Right ventricle myocardium superior (tissue), 1 donor: Measurements from ENCODE around the gene FAM98C. TPM values are rescaled to one million over a fixed set of nuclear protein-coding genes. Genes with fewer than 3 reads are reported as not detected.

Experiments
- ATAC-seq: fragments of 200-7000 bp; cut with Tn5 transposase; one replicate; pipeline ENCODE4 v1.9.1; 2020; ENCODE audit warnings: mild to moderate bottlenecking; ENCODE audit not compliant: poor library complexity
- DNase-seq: peaks from one replicate; pipeline ENCODE4 v3.0.0-alpha.2; 2020
- intact Hi-C: fragments of 100-400 bp; cut with DNase I; formaldehyde crosslinking; loops from one replicate; pipeline ENCODE4 v1.11.2; 2022
- total RNA-seq: library from RNA; stranded (reverse); fragmentation: NEBNext Ultra II Directional; extraction: Animal tissue kit (Norgen Biotek cat#: 25700); gene quantifications from one replicate; pipeline ENCODE4 v1.2.1, GENCODE V29; 2021
- donor health status: DM: no; HTN: yes; CAD: no; lungs with severe emphysema.

FAM98C gene
- total RNA-seq, 1 donor from 2014 or later, result 10.5 TPM

DNA sequence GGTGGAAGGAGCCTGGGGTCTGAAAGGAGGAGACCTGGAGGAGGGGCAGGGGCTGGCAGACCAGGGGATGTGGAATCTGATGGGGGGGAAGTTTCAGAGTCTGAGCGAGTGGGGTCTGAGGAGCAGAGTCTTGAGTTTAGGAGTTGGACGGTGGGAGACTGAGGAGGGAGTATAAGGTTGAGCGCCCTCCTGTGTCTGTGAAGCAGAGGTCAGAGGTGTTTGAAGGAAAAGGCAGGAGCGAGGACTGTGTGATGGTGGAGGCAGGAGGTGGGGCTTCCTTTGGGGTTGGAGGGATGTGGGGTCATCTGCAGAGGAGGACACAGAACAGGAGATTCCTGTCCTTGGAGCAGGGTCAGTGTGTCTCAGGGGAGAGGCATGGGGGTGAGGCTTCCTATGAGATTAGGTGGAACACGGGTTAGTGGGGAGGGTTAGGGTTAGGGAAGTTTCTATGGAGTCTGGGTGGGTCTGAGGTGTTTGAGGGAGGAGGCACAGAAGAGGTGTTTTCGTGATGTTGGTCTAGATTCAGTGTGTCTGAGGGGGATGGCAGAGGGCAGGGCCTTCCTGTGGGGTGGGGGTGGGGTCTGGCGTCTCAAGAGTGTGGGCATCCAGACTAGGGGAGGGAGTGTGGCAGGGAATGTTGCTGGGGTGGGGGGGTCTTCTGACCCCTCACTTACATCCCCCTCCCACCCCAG is 38.9 kb downstream of the FAM98C start:
- intact Hi-C loops, result no loop called here
- no peak for DNase-seq
- ATAC-seq, result no peak

DNA sequence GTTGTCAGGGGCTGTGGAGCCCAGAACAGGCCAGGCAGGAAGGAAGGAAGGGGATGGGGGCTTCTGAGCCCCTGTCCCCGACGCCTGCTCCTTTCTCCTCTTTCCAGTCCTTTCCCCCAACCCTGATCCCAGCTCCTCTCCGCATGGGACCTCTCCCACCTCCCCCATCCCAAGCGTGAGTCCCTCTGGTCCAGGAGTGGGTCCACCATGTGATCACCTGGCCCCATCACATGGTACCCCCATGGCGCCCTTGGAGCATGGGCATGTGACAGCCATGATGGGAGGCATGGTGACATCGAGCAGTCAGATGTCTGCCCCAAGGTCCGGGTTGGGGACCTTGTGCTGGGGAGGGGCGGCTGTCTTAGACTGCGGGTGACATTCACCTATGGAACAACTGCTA is 39.8 kb downstream of the FAM98C start:
- no peak for ATAC-seq
- intact Hi-C loops, result no loop called here
- DNase-seq, result no peak

DNA sequence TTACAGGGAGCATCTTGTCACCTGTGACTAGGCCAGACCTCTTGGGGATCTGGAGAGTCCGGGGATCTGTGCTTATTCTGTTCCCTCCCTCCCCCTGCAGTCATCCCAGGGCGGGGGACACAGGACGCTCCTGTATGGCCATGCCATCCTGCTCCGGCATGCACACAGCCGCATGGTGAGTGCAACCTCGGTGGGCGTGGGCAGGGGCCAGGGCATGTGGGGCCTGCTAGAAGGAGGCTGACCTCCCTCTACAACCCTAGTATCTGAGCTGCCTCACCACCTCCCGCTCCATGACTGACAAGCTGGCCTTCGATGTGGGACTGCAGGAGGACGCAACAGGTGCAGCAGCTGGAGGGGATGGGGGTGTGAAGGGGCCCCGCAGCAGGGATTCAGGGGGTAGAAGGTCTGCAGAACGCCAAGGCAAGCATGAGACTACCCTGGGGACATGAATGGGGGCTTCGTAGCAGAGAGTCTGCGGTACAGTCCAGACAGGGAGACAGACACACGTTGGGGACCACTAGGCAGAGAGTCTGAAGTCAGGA is 40.6 kb downstream of the FAM98C start:
- intact Hi-C loops, result no loop called here
- no peak for ATAC-seq
- DNase-seq, result no peak

DNA sequence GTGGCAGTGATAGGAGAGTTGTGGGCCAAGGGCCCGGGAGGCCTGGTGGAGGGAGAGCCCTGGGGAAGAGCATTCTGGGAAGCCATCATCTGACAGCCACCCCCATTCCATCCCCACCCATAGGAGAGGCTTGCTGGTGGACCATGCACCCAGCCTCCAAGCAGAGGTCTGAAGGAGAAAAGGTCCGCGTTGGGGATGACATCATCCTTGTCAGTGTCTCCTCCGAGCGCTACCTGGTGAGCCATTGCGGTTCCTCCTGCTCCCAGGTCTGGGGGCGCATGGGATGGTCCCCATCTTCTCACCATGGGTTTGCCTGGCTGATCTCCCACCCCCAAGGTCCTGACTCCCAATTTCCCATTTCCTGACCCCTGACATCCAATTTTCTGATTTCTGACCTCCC is 41.1 kb downstream of the FAM98C start:
- intact Hi-C loops, result no loop called here
- no peak for DNase-seq
- no peak for ATAC-seq

DNA sequence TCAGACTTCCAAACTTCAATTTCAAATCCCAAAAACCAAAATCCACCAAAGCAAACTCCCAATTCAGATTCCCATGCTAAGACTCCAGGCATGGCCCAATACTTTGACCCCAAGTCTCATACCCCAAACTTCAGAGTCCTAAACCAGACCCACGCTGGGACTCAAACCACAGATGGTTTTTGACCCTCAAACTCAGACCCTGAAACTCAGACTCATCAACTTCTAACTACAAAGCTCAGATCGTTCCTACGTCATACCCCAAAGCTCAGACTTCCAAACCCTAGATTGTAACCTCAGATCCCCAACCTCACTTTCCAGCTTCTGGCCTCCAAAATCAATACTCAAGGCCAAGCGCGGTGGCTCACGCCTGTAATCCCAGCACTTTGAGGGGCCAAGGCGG is 42.5 kb downstream of the FAM98C start:
- no peak for DNase-seq
- intact Hi-C loops, result no loop called here
- no peak for ATAC-seq

DNA sequence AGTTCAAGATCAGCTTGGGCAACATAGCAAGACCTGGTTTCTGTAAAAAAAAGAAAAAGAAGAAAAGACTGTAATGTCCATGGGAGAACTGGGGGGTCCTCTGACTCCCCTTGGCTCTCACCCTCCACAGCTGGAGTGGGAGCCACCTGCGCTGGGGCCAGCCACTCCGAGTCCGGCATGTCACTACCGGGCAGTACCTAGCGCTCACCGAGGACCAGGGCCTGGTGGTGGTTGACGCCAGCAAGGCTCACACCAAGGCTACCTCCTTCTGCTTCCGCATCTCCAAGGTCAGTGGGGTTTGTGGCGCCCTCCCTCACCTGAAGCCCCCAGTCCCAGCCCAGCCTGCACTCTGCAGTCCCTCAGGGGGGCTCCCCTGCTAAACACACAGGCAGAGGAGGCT is 45.3 kb downstream of the FAM98C start:
- no peak for ATAC-seq
- no peak for DNase-seq
- intact Hi-C loops, result no loop called here

DNA sequence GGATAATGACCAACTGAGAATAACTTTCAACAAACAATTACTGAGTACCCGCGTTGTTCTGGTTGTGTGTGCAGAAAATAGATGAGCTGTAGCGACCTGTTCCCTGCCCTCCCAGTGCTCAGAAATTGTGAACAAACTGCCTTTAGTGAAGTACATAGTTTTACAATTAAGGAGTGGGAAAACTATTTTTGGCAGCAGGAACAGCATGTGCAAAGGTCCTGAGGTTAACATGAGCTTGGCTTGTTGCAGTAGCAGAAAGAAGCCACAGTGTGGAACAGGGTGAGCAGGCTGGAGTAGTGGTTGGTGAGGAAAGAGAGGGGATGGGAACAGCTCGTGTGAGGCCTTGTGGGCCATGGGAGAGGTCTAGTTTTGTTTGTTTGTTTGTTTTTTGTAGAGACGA is 46.6 kb downstream of the FAM98C start:
- ATAC-seq (no peak), DNase-seq (no peak)
- intact Hi-C loops, result no loop called here

DNA sequence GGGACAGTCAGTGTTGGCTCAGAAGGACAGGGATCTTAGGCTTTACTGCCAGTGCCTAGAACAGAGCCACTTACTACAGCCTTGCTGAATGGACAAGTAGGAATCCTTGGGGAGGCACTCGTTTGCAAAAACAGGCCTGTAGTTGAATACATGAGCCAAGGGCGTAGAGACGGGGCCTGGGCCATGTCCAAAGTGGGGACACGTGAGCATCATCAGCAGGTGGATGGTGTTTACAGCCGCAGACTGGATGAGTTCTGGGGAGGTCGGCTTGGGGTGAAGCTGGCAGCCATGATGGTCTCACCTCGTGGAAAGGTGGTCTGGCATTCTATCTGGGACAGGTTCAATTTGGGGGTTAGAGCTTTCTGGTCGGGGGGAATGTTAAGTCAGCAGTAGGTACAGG is 48.1 kb downstream of the FAM98C start:
- ATAC-seq, result no peak
- no peak for DNase-seq
- intact Hi-C loops, result no loop called here

DNA sequence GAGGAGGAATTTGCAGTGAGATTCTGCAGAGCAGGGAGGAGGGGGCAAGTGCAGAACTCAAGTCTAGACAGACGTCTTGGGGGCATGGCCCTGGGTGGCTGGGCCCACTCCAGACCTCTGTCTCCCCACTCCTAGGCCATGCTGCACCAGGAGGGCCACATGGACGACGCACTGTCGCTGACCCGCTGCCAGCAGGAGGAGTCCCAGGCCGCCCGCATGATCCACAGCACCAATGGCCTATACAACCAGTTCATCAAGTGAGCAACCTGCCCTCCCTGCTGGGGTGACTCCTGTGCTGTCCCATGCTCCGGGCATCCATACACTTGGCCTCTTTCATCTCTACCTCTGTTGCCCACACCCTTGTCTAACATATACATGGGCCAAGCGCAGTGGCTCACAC is 48.7 kb downstream of the FAM98C start:
- ATAC-seq, result no peak
- intact Hi-C loops, result no loop called here
- no peak for DNase-seq

DNA sequence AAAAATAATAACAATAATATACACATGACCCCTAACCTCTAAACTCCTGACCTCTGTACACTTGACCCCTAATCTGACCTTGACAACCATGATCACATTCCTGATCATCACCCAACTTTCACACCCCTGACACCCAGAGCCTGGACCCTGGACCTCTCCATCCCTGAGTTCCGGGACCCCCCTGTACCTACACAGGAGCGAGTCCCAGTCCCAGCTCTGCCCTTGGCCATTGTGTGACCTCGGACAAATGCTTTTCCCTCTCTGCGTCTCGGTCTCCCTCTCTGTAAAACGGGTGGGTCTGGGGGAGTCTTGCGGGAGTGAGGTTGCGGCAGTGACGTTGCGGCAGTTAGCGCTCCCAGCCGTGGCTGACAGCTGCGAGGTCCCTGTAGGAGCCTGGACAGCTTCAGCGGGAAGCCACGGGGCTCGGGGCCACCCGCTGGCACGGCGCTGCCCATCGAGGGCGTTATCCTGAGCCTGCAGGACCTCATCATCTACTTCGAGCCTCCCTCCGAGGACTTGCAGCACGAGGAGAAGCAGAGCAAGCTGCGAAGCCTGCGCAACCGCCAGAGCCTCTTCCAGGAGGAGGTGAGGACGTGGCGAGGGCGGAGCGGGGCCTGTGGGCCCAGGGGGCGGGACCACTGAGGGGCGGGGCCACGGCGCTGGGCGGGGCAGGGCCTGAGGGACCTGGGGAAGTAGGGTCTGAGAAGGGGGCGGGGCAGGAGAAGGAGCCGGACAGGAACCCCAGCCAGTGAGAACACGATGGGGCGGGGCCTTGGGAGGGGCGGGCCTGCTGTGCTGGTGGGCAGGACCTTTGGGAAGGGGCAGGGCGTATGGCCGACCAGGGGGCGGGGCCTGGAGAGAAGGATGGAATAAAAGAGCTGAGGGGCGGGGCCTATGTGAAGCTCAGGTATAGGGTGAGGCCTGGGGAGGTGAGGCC is 49.8 kb downstream of the FAM98C start:
- no peak for DNase-seq
- ATAC-seq, result no peak
- intact Hi-C loops, result no loop called here

DNA sequence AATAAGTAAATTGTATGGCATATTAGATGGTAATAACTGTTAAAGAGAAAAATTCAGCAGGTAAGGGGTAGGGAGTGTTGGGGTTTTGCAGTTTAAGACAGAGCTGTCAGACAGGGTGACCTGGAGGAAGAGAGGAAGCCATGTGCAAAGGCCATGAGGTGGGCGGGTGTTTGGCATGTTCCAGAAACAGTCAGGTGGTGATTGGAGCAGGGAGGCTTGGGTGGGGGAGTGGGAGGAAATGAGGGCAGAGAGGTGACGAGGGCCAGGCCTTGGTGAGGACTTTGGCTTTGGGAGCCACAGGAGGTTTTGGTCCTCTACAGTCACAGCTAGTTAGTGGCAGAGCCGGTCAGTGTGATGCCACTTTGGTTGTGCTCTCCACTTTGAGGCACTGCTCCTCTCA is 50.7 kb downstream of the FAM98C start:
- no peak for ATAC-seq
- intact Hi-C loops, result no loop called here
- no peak for DNase-seq

DNA sequence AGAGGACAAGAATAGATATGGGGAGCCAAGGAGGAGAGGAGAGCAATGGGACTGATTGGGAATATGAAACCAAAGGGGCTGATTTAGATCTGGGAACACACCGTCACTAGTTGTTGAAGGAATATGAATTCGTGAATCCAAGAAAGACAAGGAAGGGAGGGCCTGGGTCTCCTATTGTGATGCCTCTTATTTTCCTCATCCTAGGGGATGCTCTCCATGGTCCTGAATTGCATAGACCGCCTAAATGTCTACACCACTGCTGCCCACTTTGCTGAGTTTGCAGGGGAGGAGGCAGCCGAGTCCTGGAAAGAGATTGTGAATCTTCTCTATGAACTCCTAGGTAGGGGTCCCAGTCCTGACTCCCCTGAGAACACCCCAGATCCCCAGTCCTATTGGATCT is 52.1 kb downstream of the FAM98C start:
- DNase-seq (no peak), ATAC-seq (no peak)
- intact Hi-C loops, result no loop called here

DNA sequence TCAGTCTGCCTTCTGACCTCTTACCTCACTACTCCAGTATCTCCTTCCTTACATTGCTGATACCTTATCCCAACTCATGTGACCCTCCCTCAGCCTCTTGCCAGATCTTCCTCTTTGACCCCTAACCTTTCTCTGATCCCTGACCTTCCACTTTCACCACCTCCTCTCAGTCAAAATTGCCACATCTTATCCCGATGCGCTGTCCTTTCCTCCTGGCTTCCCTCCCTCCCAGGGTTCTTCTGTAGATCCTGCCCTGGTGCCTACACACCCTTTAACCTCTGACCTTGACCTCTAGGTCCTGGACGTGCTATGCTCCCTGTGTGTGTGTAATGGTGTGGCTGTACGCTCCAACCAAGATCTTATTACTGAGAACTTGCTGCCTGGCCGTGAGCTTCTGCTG is 54.3 kb downstream of the FAM98C start:
- no peak for ATAC-seq
- intact Hi-C loops, result no loop called here
- DNase-seq, result no peak

DNA sequence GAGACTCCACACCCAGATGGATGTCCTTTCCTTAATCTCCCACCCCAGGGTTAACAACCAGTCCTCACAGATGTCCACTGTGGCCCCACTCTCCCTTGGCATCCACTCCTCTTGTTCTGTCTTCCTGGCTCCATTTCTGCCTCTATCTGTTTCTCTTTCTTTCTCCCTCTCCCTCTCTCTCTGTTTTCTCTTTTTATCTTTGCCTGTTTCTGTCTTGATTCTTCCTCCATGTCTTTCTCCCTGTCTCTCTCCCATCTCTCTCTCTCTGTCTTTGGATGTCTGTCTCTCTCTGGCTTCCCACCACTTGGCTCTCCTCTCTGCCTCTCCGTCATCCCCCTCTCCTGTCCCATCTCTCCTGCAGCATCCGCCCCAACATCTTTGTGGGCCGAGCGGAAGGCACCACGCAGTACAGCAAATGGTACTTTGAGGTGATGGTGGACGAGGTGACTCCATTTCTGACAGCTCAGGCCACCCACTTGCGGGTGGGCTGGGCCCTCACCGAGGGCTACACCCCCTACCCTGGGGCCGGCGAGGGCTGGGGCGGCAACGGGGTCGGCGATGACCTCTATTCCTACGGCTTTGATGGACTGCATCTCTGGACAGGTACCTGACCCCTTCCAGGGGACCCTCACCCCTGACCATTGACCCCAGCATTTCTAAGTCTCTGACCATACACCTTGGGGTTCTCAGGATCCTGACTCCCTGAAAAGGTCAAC is 55.0 kb downstream of the FAM98C start:
- DNase-seq (no peak), ATAC-seq (no peak)
- intact Hi-C loops, result no loop called here

Other genes starting within 250 kb of the FAM98C start
- gene DPF1, start 178.9 kb upstream of the FAM98C start, total RNA-seq, result not detected
- 31.1 TPM for gene PPP1R14A, start 146.7 kb upstream of the FAM98C start, total RNA-seq
- gene SPINT2, start 138.5 kb upstream of the FAM98C start, total RNA-seq, result 8.7 TPM
- gene C19orf33, start 98.8 kb upstream of the FAM98C start, total RNA-seq, result 5.6 TPM
- gene YIF1B, start 87.1 kb upstream of the FAM98C start, total RNA-seq, result 31.3 TPM
- 4.7 TPM for gene KCNK6, start 83.2 kb upstream of the FAM98C start, total RNA-seq
- 0.86 TPM for gene CATSPERG, start 67.3 kb upstream of the FAM98C start, total RNA-seq
- gene PSMD8, start 28.5 kb upstream of the FAM98C start, total RNA-seq, result 299 TPM
- gene GGN, start 15.1 kb upstream of the FAM98C start, total RNA-seq, result 0.27 TPM
- gene SPRED3, start 14.4 kb upstream of the FAM98C start, total RNA-seq, result 0.40 TPM
- 1.8 TPM for gene RASGRP4, start 23.1 kb downstream of the FAM98C start, total RNA-seq
- 0.73 TPM for gene RYR1, start 30.6 kb downstream of the FAM98C start, total RNA-seq
- 1.3 TPM for gene MAP4K1, start 214.9 kb downstream of the FAM98C start, total RNA-seq
- 644 TPM for gene EIF3K, start 216.1 kb downstream of the FAM98C start, total RNA-seq
- 125 TPM for gene ACTN4, start 244.6 kb downstream of the FAM98C start, total RNA-seq